ENCODE results near the gene FGFR1OP2.

FGFR1OP2 gene

DNA sequence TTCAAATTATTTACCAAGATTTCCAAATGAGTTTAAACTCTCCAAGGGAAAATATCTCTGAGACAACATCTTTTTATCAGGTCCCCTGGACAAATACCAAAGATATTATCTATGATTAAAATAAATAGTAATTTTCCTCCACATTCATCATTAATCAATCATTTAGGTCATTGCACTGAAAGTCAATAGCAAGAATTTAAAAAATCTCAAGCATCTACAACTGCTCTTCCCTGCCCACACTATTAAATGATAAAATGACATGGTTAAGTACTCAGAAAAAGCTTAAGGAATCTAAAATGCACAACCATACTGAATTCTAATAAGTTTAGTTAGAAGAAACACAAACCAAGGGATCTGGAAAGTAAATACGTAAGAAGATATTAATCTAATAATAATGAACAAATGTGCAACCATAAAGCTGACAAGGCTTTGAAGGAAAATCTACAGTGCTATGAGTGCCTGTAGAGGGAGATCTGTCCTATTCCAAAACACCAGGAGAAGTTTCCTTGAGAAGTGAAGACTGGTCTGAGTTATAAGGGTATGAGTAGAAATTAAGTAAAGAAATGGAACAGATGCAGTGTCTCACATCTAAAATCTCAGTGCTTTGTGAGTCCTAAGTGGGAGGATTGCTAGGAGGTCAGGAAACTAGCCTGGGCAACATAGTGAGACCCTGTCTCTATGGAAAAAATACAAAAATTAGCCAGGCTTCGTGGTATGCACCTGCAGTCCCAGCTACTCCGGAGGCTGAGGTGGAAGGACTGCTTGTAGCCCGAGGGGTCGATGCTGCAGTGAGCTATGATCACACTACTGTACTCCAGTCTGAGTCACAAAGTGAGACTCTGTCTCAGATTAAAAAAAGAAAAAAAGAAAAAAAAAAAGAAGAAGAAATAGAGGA, 19.7 kb upstream of the FGFR1OP2 start:
- Histone ChIP-seq H3K79me2 (ENCODE audit: control insufficient read depth, insufficient read depth, low read length, poor library complexity) (no peaks in the 10 kb centered on the region), H2BK12ac (ENCODE audit: low read length) (no peak overlapping the region), H3K18ac (ENCODE audit: low read length) (no peak overlapping the region), H3K79me1 (ENCODE audit: low read length) (no peaks in the 10 kb centered on the region), H3K9ac (ENCODE audit: low read length) (no peak overlapping the region), H4K12ac (ENCODE audit: low read depth, low read length) (no peak overlapping the region), H4K8ac (ENCODE audit: low read depth, low read length) (no peak overlapping the region), H3K4me3 (ENCODE audit: low read depth, low read length) (no peak overlapping the region), H2AK5ac (ENCODE audit: low read length) (no peak overlapping the region), H3K23ac (ENCODE audit: low read length) (no peak overlapping the region), H2BK5ac (ENCODE audit: low read depth, low read length, poor library complexity) (no peak overlapping the region), H4K91ac (ENCODE audit: low read depth, low read length) (no peak overlapping the region), H3K27ac (ENCODE audit: low read depth, low read length) (peak overlapping the region; percentile 49), H2AFZ (ENCODE audit: insufficient read depth, low read length, poor library complexity) (no peak overlapping the region), H3K9me3 (ENCODE audit: insufficient read depth, low read depth, low read length) (no peaks in the 10 kb centered on the region), H3K14ac (ENCODE audit: low read length) (no peak overlapping the region), H3K4me2 (ENCODE audit: low read length) (no peak overlapping the region), H3K27me3 (ENCODE audit: insufficient read depth, low read length) (no peaks in the 10 kb centered on the region), H3K4ac (ENCODE audit: low read depth, low read length) (no peak overlapping the region), H2BK120ac (ENCODE audit: insufficient read depth, low read length, poor library complexity) (no peak overlapping the region), H3K36me3 (ENCODE audit: control insufficient read depth in 1 of 2, insufficient read depth in 2 of 2, low read length in 2 of 2) (peaks cover 0 to 3% of the 10 kb centered on the region in 2 experiments), H3K4me1 (ENCODE audit: control insufficient read depth in 1 of 2, insufficient read depth in 2 of 2, low read length in 2 of 2) (no peaks in the 10 kb centered on the region)
- DNase-seq, result peak; percentile 52 to 68
- no CpG with 5 or more reads among the region's 5 CpGs for WGBS (ENCODE audit: extremely low coverage, insufficient coverage, insufficient read length)

DNA sequence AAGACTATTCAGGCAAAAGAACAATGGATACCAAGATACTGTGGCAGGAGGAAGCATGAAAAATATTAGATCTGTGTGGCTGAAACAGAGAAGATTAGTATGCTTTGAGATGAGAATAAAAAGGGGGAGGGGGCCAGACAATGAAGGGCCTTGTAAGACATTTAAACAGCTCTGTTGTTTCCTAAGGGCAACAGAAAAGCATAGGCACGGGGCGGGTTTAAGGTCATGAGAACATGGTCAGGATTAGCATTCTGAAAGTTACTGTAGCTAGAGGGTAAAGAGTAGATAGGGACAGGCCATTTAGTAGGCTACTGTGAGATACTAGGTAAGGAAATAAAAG, 19.1 kb upstream of the FGFR1OP2 start:
- WGBS (ENCODE audit: extremely low coverage, insufficient coverage, insufficient read length), result no CpG with 5 or more reads among the region's 2 CpGs
- Histone ChIP-seq H2BK120ac (ENCODE audit: insufficient read depth, low read length, poor library complexity) (no peak overlapping the region), H3K27me3 (ENCODE audit: insufficient read depth, low read length) (no peaks in the 10 kb centered on the region), H3K4me3 (ENCODE audit: low read depth, low read length) (no peak overlapping the region), H2BK5ac (ENCODE audit: low read depth, low read length, poor library complexity) (no peak overlapping the region), H4K8ac (ENCODE audit: low read depth, low read length) (no peak overlapping the region), H2BK12ac (ENCODE audit: low read length) (no peak overlapping the region), H4K12ac (ENCODE audit: low read depth, low read length) (no peak overlapping the region), H3K27ac (ENCODE audit: low read depth, low read length) (no peak overlapping the region), H3K9ac (ENCODE audit: low read length) (no peak overlapping the region), H4K91ac (ENCODE audit: low read depth, low read length) (no peak overlapping the region), H3K79me1 (ENCODE audit: low read length) (no peaks in the 10 kb centered on the region), H3K4me2 (ENCODE audit: low read length) (no peak overlapping the region), H3K23ac (ENCODE audit: low read length) (no peak overlapping the region), H2AK5ac (ENCODE audit: low read length) (no peak overlapping the region), H2AFZ (ENCODE audit: insufficient read depth, low read length, poor library complexity) (no peak overlapping the region), H3K79me2 (ENCODE audit: control insufficient read depth, insufficient read depth, low read length, poor library complexity) (no peaks in the 10 kb centered on the region), H3K36me3 (ENCODE audit: control insufficient read depth in 1 of 2, insufficient read depth in 2 of 2, low read length in 2 of 2) (peaks cover 0 to 4% of the 10 kb centered on the region in 2 experiments), H3K4me1 (ENCODE audit: control insufficient read depth in 1 of 2, insufficient read depth in 2 of 2, low read length in 2 of 2) (no peaks in the 10 kb centered on the region), H3K4ac (ENCODE audit: low read depth, low read length) (no peak overlapping the region), H3K18ac (ENCODE audit: low read length) (no peak overlapping the region), H3K9me3 (ENCODE audit: insufficient read depth, low read depth, low read length) (no peaks in the 10 kb centered on the region), H3K14ac (ENCODE audit: low read length) (no peak overlapping the region)
- no peak for DNase-seq

DNA sequence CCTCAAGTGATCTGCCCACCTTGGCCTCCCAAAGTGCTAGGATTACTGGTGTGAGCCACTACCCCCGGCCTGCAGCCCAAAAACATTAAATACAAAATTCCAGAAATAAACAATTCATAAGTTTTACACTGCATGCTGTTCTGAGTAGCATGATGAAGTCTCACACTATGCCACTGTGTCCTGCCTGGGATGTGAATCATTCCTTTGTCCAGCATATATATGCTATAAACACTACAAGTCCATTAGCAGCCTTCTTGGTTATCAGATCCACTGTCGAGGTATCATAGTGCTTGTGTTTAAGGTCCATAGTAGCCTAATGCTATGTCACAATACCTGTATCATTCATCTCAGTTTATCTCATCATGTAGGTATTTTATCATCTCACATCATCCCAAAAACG, 16.4 kb upstream of the FGFR1OP2 start:
- Histone ChIP-seq H2BK120ac (ENCODE audit: insufficient read depth, low read length, poor library complexity) (no peak overlapping the region), H3K79me1 (ENCODE audit: low read length) (no peaks in the 10 kb centered on the region), H4K91ac (ENCODE audit: low read depth, low read length) (no peak overlapping the region), H3K4me3 (ENCODE audit: low read depth, low read length) (no peak overlapping the region), H2AK5ac (ENCODE audit: low read length) (no peak overlapping the region), H3K4me2 (ENCODE audit: low read length) (no peak overlapping the region), H4K8ac (ENCODE audit: low read depth, low read length) (no peak overlapping the region), H3K36me3 (ENCODE audit: control insufficient read depth in 1 of 2, insufficient read depth in 2 of 2, low read length in 2 of 2) (peaks cover 3 to 4% of the 10 kb centered on the region in 2 experiments), H3K9ac (ENCODE audit: low read length) (no peak overlapping the region), H3K18ac (ENCODE audit: low read length) (no peak overlapping the region), H2BK5ac (ENCODE audit: low read depth, low read length, poor library complexity) (no peak overlapping the region), H3K14ac (ENCODE audit: low read length) (no peak overlapping the region), H3K4ac (ENCODE audit: low read depth, low read length) (no peak overlapping the region), H3K23ac (ENCODE audit: low read length) (no peak overlapping the region), H3K9me3 (ENCODE audit: insufficient read depth, low read depth, low read length) (no peaks in the 10 kb centered on the region), H2BK12ac (ENCODE audit: low read length) (no peak overlapping the region), H3K4me1 (ENCODE audit: control insufficient read depth in 1 of 2, insufficient read depth in 2 of 2, low read length in 2 of 2) (no peaks in the 10 kb centered on the region), H3K27ac (ENCODE audit: low read depth, low read length) (no peak overlapping the region), H4K12ac (ENCODE audit: low read depth, low read length) (no peak overlapping the region), H3K27me3 (ENCODE audit: insufficient read depth, low read length) (no peaks in the 10 kb centered on the region), H3K79me2 (ENCODE audit: control insufficient read depth, insufficient read depth, low read length, poor library complexity) (no peaks in the 10 kb centered on the region), H2AFZ (ENCODE audit: insufficient read depth, low read length, poor library complexity) (no peak overlapping the region)
- WGBS (ENCODE audit: extremely low coverage, insufficient coverage, insufficient read length), result no CpG with 5 or more reads among the region's 3 CpGs
- DNase-seq, result peak in 1 of 2 donors; percentile 59

DNA sequence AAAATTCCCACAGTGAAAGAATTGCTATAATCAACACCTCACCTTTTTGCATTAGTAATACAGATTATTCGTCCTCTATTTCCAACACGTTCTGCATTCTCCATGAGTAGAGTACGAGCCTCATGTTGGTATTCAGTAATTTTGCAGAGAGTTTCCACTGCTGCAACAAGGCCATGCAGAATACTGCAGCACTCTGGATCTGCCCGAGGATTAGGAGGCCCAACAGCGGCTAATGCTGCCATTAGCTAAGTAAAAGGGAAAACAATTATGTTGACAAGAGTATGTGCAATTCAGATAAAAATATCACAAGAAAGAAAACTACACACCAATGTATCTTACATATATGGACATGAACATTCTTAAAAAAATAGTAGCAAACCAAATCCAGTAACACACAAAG, 9.6 kb upstream of the FGFR1OP2 start:
- no peaks in the 10 kb centered on the region for H3K4me1 ChIP-seq (ENCODE audit: control insufficient read depth in 1 of 2, insufficient read depth in 2 of 2, low read length in 2 of 2)
- no peak overlapping the region for H4K12ac ChIP-seq (ENCODE audit: low read depth, low read length)
- no peaks in the 10 kb centered on the region for H3K79me1 ChIP-seq (ENCODE audit: low read length)
- no peak overlapping the region for H2BK12ac ChIP-seq (ENCODE audit: low read length)
- no peak overlapping the region for H2BK5ac ChIP-seq (ENCODE audit: low read depth, low read length, poor library complexity)
- H4K91ac ChIP-seq (ENCODE audit: low read depth, low read length), result no peak overlapping the region
- H2AFZ ChIP-seq (ENCODE audit: insufficient read depth, low read length, poor library complexity), result no peak overlapping the region
- H3K14ac ChIP-seq (ENCODE audit: low read length), result no peak overlapping the region
- no peak overlapping the region for H3K4ac ChIP-seq (ENCODE audit: low read depth, low read length)
- H3K27me3 ChIP-seq (ENCODE audit: insufficient read depth, low read length), result no peaks in the 10 kb centered on the region
- no peak overlapping the region for H3K18ac ChIP-seq (ENCODE audit: low read length)
- WGBS (ENCODE audit: extremely low coverage, insufficient coverage, insufficient read length), result no CpG with 5 or more reads among the region's 5 CpGs
- H3K27ac ChIP-seq (ENCODE audit: low read depth, low read length), result no peak overlapping the region
- no peak for DNase-seq
- peak overlapping the region; percentile 84 for H3K9ac ChIP-seq (ENCODE audit: low read length)
- H3K36me3 ChIP-seq (ENCODE audit: control insufficient read depth in 1 of 2, insufficient read depth in 2 of 2, low read length in 2 of 2), result peaks cover 4 to 10% of the 10 kb centered on the region in 2 experiments
- no peaks in the 10 kb centered on the region for H3K9me3 ChIP-seq (ENCODE audit: insufficient read depth, low read depth, low read length)
- no peak overlapping the region for H3K4me3 ChIP-seq (ENCODE audit: low read depth, low read length)
- no peak overlapping the region for H4K8ac ChIP-seq (ENCODE audit: low read depth, low read length)
- no peak overlapping the region for H3K4me2 ChIP-seq (ENCODE audit: low read length)
- H2AK5ac ChIP-seq (ENCODE audit: low read length), result no peak overlapping the region
- H3K23ac ChIP-seq (ENCODE audit: low read length), result no peak overlapping the region
- no peaks in the 10 kb centered on the region for H3K79me2 ChIP-seq (ENCODE audit: control insufficient read depth, insufficient read depth, low read length, poor library complexity)
- no peak overlapping the region for H2BK120ac ChIP-seq (ENCODE audit: insufficient read depth, low read length, poor library complexity)
